B cell (primary cell): ENCODE data around the gene NMUR2. TPM values are rescaled to one million over a fixed set of nuclear protein-coding genes. Genes with fewer than 3 reads are reported as not detected.

Experiments
- ATAC-seq: fragments of 200-7000 bp; cut with Tn5 transposase; one replicate; pipeline ENCODE4 v1.10.0; 2021; ENCODE audit warnings: low read depth, mild to moderate bottlenecking, moderate number of reproducible peaks, moderate library complexity
- CTCF ChIA-PET: fragments of 350-600 bp; sonication (Branson Sonifier 250); formaldehyde crosslinking; loops from one replicate; lab custom pipeline; 2021; ENCODE audit warnings: antibody characterized with exemption, inconsistent platforms; lab: Charles Lee
- POLR2A ChIA-PET: fragments of 350-600 bp; sonication (Branson Sonifier 250); formaldehyde crosslinking; loops from one replicate; lab custom pipeline; 2021; ENCODE audit warnings: antibody characterized with exemption; lab: Charles Lee
- DNase-seq: peaks from one replicate; pipeline ENCODE4 v3.0.0; 2013
- H2AFZ ChIP-seq: 2 replicates; pipeline ENCODE4 v1.6.1; 2012; ENCODE audit warnings: mild to moderate bottlenecking, low read depth, low read length; ENCODE audit not compliant: insufficient read depth, poor library complexity, severe bottlenecking
- H3K27ac ChIP-seq, 2 donors: 1 replicate in 1 of 2; 2 replicates in 1 of 2; pipeline ENCODE4 v1.5.1; 2012 to 2013; ENCODE audit warnings: low read length in 2 of 2, mild to moderate bottlenecking in 2 of 2, moderate library complexity in 1 of 2
- H3K27me3 ChIP-seq, 4 experiments: fragments of 200-600 bp in 1 of 4; sonication (generic) in 1 of 4; replicated peaks in 1 of 4; 1 replicate in 2 of 4; 2 replicates in 2 of 4; pipeline versions ENCODE4 v1.6.1 to v1.7.0; 2013 to 2016; ENCODE audit warnings: low read length in 3 of 4, mild to moderate bottlenecking in 2 of 4, mixed read lengths in 1 of 4, moderate library complexity in 1 of 4; ENCODE audit not compliant: insufficient read depth in 4 of 4, control insufficient read depth in 3 of 4; ENCODE audit errors: control extremely low read depth in 1 of 4
- H3K36me3 ChIP-seq, 2 experiments: replicated peaks in 1 of 2; 1 replicate in 1 of 2; 2 replicates in 1 of 2; pipeline versions ENCODE4 v1.6.1 to v1.7.1; 2013; ENCODE audit warnings: low read length in 1 of 2; ENCODE audit not compliant: insufficient read depth in 2 of 2, control insufficient read depth in 1 of 2; ENCODE audit errors: control extremely low read depth in 1 of 2, extremely low read depth in 1 of 2
- H3K4me1 ChIP-seq, 2 donors: fragments of 200-600 bp in 1 of 2; sonication (generic) in 1 of 2; 1 replicate in 1 of 2; 2 replicates in 1 of 2; pipeline versions ENCODE4 v1.5.1 to v1.6.1; 2013 to 2017; ENCODE audit warnings: low read length in 2 of 2; ENCODE audit not compliant: control insufficient read depth in 2 of 2, insufficient read depth in 2 of 2
- H3K4me2 ChIP-seq: replicated peaks from 2 replicates; pipeline ENCODE3; 2012; ENCODE audit warnings: mild to moderate bottlenecking, low read depth, low read length; ENCODE audit not compliant: poor library complexity, severe bottlenecking
- H3K4me3 ChIP-seq, 5 experiments: fragments of 200-600 bp in 1 of 5; sonication (generic) in 1 of 5; 1 replicate in 3 of 5; 2 replicates in 2 of 5; pipeline versions ENCODE4 v1.5.1 to v1.7.0; 2011 to 2016; ENCODE audit warnings: low read length in 4 of 5, mild to moderate bottlenecking in 4 of 5, low read depth in 2 of 5, control low read depth in 1 of 5, moderate library complexity in 1 of 5; ENCODE audit not compliant: insufficient read depth in 1 of 5; ENCODE audit errors: control extremely low read depth in 1 of 5, extremely low read depth in 1 of 5
- H3K79me2 ChIP-seq: fragments of 200-600 bp; sonication (generic); one replicate; pipeline ENCODE4 v1.6.0; 2016; ENCODE audit warnings: low read length; ENCODE audit not compliant: control insufficient read depth, insufficient read depth
- H3K9ac ChIP-seq: fragments of 200-600 bp; sonication (generic); 2 replicates; pipeline ENCODE4 v1.6.1; 2017; ENCODE audit warnings: mild to moderate bottlenecking, low read length, moderate library complexity
- H3K9me3 ChIP-seq, 3 donors: one replicate each; pipeline versions ENCODE4 v1.6.1 to v1.7.1; 2013; ENCODE audit warnings: low read length in 2 of 3; ENCODE audit not compliant: control insufficient read depth in 2 of 3, insufficient read depth in 1 of 3; ENCODE audit errors: control extremely low read depth in 1 of 3
- H4K20me1 ChIP-seq: 2 replicates; pipeline ENCODE4 v1.6.0; 2012; ENCODE audit warnings: mild to moderate bottlenecking, low read length; ENCODE audit not compliant: insufficient read depth, control insufficient read depth, poor library complexity, severe bottlenecking
- H3K27ac Mint-ChIP-seq: one replicate; pipeline ENCODE4 v1.8.0; 2021; ENCODE audit warnings: mixed read lengths
- H3K27me3 Mint-ChIP-seq: one replicate; pipeline ENCODE4 v1.8.0; 2021; ENCODE audit warnings: mixed read lengths
- H3K4me1 Mint-ChIP-seq: one replicate; pipeline ENCODE4 v1.8.0; 2021; ENCODE audit warnings: mixed read lengths
- H3K4me3 Mint-ChIP-seq: one replicate; pipeline ENCODE4 v1.8.0; 2021; ENCODE audit warnings: mixed read lengths
- H3K9me3 Mint-ChIP-seq: one replicate; pipeline ENCODE4 v1.8.0; 2022; ENCODE audit warnings: mixed read lengths; ENCODE audit not compliant: insufficient read depth
- EZH2 ChIP-seq: IDR thresholded peaks from 2 replicates; pipeline ENCODE4 v1.6.1; 2012; ENCODE audit warnings: borderline replicate concordance, low read depth, mild to moderate bottlenecking, moderate library complexity, low read length; ENCODE audit not compliant: insufficient read depth, poor library complexity, severe bottlenecking
- WGBS: methylation state at CpG from one replicate; pipeline ENCODE4 v1.1.5; 2013; ENCODE audit warnings: missing lambda C conversion rate; ENCODE audit not compliant: insufficient coverage; 5-methylcytosine and 5-hydroxymethylcytosine counted together
- intact Hi-C: fragments of 100-400 bp; cut with micrococcal nuclease; formaldehyde crosslinking; loops from one replicate; pipeline ENCODE4 v1.10.0; 2022
- polyA plus RNA-seq: library from polyadenylated mRNA; depleted of rRNA; stranded (reverse); fragments of >200 nt; gene quantifications from 2 replicates; pipeline ENCODE4 v1.2.3, GENCODE V29; 2012
- total RNA-seq, 2 donors: library from RNA; stranded (reverse); fragments of 120-200 nt in 1 of 2; gene quantifications; 1 replicate in 1 of 2; 2 replicates in 1 of 2; pipeline versions ENCODE4 v1.2.3 to v1.2.4, GENCODE V29; 2013 to 2022
- TF ChIP-seq, protein P1 (sequence below): fragments of 200-600 bp; IDR thresholded peaks from one replicate; pipeline ENCODE4 v1.8.0; 2022; ENCODE audit warnings: antibody characterized with exemption, mild to moderate bottlenecking

The NMUR2 gene
- total and polyA plus RNA-seq, 2 donors (not counting 1 experiment from before 2014, with no cell fraction given) = not detected

DNA sequence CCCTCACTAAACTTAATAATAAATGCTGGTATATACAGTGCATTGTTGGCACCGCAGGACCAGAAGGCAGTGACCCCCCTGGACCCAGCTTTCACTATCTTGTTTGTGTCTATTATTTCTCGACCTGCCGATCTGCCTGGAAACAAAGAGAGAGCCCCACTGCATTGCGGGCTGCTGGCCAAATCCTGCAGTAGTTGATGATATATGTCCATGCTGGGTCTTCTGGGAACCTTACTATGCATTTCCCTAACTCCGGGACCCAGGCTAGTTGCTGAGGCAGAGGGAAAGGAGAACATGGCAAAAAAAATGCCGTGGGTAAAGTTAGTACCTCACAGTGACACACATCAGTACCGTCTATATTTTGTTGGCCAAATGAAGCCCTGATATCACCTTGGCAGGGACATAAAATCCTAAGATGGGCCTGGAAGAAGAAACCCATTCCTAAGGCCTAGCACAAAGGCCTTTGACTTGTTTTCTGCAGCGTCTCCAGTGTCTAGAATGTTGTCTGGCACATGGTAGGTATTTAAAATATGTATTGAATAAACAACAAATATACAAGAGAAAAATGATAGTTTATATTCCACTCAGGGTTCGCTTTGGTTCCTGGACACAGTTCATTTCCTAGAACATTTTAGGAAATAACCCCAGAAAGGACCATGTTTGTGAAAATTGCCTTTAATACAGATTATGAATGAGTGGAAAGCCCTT is 46.1 kb downstream of the NMUR2 start:
- TF ChIP-seq, protein P1, sequence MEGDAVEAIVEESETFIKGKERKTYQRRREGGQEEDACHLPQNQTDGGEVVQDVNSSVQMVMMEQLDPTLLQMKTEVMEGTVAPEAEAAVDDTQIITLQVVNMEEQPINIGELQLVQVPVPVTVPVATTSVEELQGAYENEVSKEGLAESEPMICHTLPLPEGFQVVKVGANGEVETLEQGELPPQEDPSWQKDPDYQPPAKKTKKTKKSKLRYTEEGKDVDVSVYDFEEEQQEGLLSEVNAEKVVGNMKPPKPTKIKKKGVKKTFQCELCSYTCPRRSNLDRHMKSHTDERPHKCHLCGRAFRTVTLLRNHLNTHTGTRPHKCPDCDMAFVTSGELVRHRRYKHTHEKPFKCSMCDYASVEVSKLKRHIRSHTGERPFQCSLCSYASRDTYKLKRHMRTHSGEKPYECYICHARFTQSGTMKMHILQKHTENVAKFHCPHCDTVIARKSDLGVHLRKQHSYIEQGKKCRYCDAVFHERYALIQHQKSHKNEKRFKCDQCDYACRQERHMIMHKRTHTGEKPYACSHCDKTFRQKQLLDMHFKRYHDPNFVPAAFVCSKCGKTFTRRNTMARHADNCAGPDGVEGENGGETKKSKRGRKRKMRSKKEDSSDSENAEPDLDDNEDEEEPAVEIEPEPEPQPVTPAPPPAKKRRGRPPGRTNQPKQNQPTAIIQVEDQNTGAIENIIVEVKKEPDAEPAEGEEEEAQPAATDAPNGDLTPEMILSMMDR = no peak
- Histone ChIP-seq H3K4me1 (no peaks in the 10 kb centered on the region), H3K4me2 (no peak overlapping the region), H4K20me1 (no peaks in the 10 kb centered on the region), H3K4me3 (no peak overlapping the region), H3K79me2 (no peaks in the 10 kb centered on the region), H3K27me3 (no peaks in the 10 kb centered on the region), H2AFZ (no peak overlapping the region), H3K9ac (no peak overlapping the region), H3K27ac (no peak overlapping the region), H3K36me3 (no peaks in the 10 kb centered on the region), H3K9me3 (no peaks in the 10 kb centered on the region)
- Mint-ChIP-seq H3K27me3 (no peaks in the 10 kb centered on the region), H3K4me3 (no peak overlapping the region), H3K9me3 (no peaks in the 10 kb centered on the region), H3K27ac (no peak overlapping the region), H3K4me1 (no peaks in the 10 kb centered on the region)
- intact Hi-C loops = no loop called here
- DNase-seq = no peak
- WGBS = 97% methylated on average over 4 of the region's 9 CpGs
- POLR2A ChIA-PET = no interaction called here
- ATAC-seq = no peak
- CTCF ChIA-PET = no interaction called here

- no peaks in the 10 kb centered on the region for H3K27me3 Mint-ChIP-seq
- no peaks in the 10 kb centered on the region for H3K27me3 ChIP-seq
- ChIA-PET CTCF (no interaction called here), POLR2A (no interaction called here)
- no CpG with 5 or more reads among the region's 2 CpGs for WGBS
- DNase-seq = no peak
- no peak overlapping the region for H3K27ac ChIP-seq
- no peaks in the 10 kb centered on the region for H4K20me1 ChIP-seq
- H3K9me3 Mint-ChIP-seq = no peaks in the 10 kb centered on the region
- no peaks in the 10 kb centered on the region for H3K4me1 ChIP-seq
- no peaks in the 10 kb centered on the region for H3K9me3 ChIP-seq
- H3K36me3 ChIP-seq = no peaks in the 10 kb centered on the region
- intact Hi-C loops = no loop called here
- no peak for ATAC-seq
- no peak overlapping the region for H3K4me3 ChIP-seq
- no peak for TF ChIP-seq EZH2
- H3K4me3 Mint-ChIP-seq = no peak overlapping the region
- no peak overlapping the region for H3K4me2 ChIP-seq
- H3K27ac Mint-ChIP-seq = no peak overlapping the region
- H3K79me2 ChIP-seq = no peaks in the 10 kb centered on the region
- H2AFZ ChIP-seq = no peak overlapping the region
- no peak overlapping the region for H3K9ac ChIP-seq
- H3K4me1 Mint-ChIP-seq = no peaks in the 10 kb centered on the region
These were observed 48.6 kb downstream of the NMUR2 start for GRCh38 chr5:152356506-152356905.
